Measurements from ENCODE around the gene FNBP1L.
"Not testable (repeated sequence)": the region's sequence is repeated elsewhere in the genome, so short reads cannot be mapped to it uniquely, and the experiment has no call there.

FNBP1L gene

DNA sequence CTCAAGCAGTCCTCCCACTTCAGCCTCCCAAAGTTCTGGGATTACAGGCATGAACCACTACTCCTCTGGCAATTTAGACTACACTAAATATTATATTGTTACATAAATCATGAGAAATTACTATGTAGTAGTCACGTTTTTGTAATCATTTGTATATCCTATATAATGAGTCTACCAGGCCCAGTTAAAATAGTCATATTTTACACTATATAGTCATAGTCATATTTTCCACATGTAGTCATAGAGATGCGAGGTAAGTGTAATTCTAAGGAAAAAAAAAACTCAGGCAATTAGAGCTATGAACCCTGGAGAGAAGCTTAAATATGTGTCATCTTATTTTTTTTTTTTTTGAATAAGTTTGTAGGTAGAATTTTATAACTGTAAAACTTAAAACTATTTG lies 90.0 kb downstream of the FNBP1L start:
- DNase-seq: no peak

DNA sequence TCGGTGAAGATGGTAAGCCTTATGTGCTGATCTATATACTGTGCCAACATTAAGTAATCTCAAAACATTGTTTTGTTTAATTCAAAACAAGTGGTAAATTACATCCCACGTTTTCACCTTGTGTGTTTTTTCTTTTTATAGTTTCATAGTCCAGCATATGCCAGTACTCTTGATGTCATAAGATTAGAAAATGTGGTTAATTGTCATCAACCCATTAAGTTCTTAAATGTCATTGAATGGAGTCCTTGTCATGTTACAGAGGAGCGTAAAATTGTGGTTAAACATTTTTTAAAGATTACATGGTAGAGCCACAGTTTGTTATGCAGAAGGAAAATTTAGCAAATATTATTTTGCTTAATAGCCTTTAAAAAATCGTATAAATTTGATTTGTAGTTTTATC lies 93.1 kb downstream of the FNBP1L start:
- no peak for DNase-seq

DNA sequence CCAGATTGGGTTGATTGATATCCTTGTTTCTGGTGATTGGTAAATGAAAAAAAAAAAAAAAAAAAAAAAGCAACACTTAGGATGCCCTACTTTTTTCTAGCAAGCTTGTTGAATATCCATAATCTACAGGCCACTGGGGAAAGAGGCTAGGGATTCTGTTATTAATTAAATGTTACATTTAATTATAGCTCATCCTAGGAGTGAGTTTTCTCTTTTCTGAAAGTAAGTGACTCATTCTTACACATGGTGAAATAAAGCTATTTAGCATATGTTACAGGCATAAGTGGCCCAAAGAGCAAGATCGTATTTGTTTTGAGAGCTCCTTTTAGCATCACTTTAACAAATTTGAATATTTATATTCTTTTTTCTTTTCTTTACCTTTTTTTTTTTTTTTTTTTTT lies 94.5 kb downstream of the FNBP1L start:
- DNase-seq: no peak

DNA sequence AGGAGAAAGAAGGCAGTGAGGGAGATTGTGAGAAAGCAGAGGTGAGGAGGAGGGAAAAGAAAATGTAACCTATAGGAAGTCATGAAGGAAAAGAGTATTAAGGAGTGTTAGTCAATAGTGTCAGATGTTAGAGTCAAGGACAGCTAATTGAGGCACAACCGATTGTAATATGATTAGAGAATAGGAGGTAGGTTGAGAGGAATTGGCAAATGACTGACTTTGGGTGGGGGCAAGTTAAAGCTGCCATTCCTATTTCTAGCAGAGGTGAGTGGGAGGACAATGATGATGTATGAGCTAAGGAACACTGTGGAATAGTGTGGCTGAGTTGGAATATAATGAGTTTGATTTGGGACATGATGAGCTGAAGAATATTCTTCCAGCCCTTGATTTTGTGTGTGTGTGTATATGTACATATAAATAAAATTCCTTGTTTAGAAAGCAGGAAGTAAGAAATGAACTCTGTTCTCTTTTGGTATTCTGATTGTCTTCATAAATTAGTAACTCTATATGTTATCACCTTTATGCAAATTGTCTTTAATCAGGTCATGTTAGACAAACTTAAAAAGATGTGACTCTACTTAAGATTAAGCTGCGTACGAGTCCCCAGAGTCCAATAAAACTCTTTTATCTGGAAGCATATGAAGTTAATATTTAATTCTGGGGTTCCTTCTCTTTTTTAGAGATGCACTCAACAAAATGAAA lies 98.4 kb downstream of the FNBP1L start:
- no peak for DNase-seq

DNA sequence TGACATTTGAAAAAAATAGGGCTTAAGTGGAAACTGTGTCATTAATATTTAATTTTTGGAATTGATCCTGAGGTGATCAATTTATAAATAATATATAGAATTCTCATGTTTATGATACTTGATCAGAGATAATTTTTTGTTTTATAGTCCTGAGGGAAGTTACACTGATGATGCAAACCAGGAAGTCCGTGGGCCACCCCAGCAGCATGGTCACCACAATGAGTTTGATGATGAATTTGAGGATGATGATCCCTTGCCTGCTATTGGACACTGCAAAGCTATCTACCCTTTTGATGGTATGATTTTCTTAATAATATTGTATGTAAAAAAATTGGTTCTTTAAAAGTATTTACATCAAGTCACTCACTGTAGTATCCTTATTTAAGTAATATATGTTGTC lies 101.2 kb downstream of the FNBP1L start:
- no peak for DNase-seq

DNA sequence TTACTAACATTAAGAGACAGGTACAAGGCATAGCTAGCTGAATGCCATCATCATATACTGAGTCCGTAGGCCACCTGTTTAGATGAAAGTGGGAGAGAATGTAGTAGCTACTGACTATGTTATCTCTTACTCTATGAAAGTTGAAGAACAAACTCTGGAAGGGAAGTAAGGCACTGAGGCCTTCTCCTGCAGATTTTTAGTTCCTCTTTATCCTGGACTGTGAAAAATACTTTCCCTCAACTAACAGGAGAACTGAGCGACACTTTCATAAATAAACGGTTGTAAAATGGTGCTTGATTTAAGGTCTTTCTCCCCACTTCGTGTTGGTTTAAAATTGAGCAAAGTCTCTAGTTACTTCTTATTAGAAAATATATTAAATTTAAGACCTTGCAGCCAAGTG lies 101.9 kb downstream of the FNBP1L start:
- no peak for DNase-seq

DNA sequence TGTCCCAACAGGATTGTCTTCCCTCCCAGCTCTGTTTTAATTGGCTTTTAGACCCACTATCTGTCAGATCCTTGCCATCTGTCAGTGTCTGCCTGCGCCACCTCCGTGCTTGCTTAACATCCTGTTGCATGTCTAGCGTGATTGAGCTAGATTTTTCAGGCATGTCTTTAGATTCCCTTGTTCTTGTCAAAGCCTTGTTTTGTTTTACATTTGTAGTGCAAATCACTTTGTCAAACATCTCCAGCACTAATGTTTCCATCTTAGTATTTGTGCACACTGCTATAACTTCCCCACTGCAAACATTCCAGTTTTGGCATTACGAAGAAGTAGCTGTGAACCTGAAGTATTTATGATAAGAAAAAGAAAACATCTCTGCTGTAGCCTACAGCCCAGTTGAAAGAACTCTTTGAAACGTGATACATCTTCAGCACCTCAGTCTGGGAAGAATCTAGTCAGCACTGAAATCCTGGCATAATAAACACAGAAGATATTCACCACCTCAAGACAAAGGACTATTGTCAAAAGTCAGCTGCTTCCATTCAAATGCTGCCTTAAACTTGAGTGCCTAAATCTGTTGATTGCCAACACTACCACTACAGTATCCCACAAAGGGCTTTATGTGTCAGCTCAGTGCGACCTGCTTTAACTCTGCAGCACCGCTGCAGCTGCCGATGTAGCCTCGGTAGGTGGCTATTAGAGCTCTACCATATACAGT lies 105.0 kb downstream of the FNBP1L start:
- no peak for DNase-seq

DNA sequence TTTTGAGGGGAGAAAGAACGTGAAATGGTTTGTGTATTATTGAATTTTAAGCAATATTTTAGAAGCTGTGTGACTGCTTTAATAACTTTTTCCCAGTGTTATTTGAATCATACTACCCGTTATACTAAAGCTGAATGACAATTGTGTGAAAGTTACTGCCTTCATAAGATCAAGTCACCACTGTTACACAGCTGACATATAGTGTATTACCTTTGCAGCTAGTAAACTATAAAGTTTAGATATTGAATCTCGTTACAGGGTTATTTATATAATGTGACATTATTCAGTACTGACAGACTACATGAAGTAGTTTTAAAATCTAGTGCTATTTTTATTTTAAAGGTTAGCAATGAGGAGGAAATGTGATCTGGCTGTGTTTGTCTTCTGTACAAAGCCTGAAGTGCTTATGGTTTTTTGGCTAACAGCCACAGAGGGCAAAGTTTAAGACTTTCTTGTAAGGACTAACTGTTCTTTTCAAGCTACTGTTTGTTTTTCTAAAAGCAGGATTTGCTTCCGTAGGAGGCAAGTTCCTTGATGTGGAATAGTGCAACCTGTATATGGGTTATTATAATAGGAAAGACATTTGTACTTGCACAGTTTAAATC lies 106.1 kb downstream of the FNBP1L start:
- DNase-seq: not testable (repeated sequence)

DNA sequence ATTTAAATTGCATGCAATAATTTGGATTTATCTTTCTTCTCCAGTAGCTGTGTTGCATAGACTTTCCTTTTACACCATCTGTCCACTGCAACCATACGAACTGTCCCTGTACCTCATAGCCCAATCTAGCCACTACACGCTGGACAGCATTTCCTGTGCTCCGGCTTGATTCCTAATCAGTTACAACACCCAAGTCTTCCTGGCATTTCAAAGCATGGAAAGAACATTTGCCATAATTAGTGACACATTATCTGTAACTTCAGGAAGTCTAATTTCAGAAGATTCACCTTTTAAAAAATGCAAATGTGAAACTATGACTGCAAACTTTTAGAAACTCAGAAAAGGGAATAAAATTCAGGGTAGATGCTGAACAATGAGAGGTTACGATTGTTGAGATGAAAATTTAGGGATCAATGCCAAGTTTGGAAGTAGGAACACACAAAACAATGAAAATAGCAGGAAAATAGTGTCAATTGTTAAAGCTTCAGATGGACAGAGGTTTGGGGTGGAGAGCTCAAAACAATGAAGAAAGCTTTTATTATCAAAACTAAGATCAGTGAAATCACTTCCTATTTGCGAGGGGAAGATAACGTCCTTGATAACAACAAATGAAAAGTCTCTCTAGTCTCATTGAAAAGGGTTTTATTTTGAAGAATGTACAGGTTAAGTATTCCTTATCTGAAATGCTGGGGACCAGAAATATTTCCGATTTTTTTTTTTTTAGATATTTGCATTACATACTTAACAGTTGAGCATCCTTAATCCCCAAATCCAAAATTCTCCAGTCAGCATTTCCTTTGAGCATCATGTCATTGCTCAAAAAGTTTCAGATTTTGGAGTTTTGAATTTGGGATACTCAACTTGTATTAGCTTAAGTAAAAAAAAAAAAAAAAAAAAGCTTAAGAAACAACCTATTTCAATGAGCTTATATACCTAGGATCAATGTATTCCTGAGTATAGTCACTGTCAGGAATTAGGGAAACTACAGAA lies 107.3 kb downstream of the FNBP1L start:
- DNase-seq: no peak

DNA sequence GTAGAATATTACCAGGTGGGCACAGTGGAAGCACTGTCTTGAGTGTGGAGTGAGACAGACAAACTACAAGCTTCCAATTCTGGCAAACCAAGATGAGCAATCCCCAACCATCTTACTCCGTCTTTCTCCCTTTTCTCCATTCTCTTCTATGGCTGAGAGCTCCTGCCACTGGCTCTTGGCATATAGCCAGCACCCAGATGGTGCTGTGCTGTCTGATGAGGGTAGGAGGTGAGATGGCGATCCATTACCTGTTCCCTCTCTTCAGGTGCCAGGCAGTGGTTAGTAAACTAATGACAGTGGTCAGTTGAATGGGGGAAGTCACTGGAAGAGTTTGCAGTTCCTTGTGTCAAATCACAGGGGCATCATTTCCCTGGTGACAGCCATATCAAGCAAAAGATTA lies 108.4 kb downstream of the FNBP1L start:
- DNase-seq: no peak

DNA sequence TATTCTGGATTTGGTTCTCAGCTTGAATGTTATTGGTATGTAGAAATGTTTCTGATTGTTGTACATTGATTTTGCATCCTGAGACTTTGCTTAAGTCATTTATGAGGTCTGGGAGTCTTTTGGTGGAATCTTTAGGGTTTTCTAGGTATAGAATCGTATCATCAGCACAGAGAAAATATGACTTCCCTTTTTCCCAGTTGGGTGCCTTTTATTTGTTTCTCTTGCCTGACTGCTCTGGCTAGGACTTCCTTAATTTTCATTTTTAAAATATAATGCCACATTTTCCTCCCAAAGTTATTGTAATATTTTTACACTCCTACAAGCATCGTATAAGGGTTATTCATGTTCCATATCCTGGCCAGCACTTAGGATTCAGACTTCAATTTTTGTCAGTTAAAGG lies 111.1 kb downstream of the FNBP1L start:
- DNase-seq: no peak

DNA sequence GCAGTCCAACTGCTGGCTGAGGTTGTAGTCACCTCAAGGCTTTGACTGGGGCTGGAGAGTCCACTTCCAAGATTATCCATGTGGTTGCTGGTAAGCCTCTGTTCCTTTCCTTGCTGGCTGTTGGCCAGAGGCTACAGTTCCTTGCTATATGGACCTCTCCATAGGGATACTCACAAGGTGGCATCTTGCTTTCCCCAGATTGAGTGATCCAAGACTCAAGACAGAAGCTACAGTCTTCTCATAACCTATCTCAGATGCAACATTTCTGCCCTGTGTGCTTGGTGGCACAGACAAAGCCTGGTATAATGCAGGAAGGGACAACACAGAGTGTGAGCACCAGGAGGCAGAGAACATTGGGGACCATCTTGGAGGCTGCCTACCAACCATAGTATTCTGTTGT lies 111.8 kb downstream of the FNBP1L start:
- DNase-seq: no peak

DNA sequence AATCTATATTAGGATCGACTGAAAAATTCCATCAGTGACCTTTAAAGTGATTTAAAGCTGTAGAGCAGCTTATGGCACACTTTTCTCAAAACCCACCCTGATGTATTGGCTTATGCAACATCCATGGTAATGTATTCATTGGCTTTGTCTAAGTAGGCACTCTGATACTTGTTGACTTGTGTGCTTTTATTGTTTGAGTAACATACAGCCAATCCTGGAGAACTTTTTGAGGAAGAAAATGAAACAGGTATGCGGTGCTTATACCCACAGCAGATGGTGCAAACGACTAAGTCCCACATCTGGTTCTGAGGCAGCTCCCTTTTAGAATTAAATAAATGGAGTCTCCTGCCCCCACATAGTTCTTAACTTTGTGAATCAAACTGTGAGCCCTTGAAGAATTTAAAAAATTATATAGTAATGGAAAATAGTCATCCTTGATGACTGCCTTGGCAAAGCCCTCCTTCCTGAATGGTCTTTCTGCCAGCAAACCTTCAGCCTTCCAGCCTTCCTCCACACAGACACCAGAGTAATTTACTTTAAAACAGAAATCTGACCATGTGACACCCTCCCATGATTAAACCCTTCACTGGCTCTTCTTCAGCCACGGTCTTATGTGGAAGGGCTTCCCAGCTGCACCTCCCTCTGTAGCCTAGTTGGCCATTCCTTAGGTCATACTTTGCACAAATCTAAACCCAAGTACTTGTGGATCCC lies 117.7 kb downstream of the FNBP1L start:
- peak; percentile 56 for DNase-seq

DNA sequence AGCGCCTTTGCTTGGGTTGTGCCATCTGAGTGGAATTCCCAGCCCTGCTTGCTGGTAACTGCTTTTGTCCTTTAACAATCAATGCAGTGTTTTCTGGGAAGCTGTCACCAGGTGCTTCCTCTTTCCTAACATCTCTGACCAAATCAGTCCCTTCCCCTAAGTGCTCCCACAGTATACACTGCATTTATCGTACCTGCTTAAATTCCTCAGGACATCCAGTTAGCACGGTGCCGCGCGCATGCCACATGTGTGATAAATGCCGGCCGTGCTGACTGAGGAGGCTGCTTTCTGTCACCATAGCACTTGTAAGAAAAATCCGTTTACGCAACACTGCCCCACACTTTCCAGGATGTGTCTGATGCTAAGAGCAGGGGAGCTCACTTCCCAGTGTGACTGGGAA lies 118.3 kb downstream of the FNBP1L start:
- DNase-seq: no peak

DNA sequence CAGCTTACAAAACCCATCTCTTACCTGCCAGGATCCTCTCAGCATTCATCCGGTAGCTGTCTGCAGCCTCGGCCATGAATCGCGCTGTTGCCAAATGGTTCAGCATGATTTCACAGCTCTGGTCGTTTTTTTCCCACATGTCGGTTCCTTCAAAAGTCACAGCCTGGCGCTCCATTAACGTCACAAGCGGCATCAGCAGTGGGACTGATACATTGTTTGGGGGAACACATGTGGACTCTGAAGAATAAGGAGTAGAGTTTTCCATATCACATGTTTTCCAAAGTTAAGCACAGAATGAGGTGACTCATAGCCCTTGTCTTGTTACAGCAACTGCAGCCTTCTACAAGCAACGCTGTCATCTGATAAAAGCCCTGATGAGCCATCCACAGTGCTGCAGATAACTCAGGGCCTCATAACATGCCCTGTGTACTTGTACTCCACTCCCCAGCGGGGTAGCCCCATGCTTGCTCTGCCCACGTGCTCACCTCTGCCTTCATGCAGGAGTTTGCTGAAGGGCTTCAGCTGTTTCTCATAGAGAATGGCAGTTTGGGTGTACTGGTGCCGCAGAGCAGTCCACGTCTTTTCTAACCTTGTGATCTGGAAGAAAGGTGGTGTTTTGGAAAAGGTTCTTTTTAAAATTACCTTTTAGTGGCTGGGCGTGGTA lies 119.5 kb downstream of the FNBP1L start:
- DNase-seq: no peak

DNA sequence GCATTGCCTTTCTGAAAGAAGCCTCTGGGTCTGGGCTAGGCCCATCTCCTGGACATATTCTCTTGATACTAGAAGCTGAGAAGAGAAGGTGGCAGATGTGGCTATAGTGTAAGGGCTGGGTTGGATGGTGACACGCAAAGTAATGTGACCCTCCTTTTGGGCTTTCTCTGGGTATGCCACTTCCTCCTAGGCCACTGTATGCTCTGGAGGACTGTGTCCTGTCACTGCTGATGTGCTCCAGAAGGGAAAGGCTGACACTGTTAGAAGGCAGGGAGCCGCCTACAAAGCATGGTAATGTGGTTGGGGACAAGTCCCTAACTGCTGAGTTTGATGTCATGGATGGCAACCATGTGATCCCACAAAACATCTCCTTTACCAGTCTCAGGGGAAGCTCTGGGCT lies 121.6 kb downstream of the FNBP1L start:
- no peak for DNase-seq

DNA sequence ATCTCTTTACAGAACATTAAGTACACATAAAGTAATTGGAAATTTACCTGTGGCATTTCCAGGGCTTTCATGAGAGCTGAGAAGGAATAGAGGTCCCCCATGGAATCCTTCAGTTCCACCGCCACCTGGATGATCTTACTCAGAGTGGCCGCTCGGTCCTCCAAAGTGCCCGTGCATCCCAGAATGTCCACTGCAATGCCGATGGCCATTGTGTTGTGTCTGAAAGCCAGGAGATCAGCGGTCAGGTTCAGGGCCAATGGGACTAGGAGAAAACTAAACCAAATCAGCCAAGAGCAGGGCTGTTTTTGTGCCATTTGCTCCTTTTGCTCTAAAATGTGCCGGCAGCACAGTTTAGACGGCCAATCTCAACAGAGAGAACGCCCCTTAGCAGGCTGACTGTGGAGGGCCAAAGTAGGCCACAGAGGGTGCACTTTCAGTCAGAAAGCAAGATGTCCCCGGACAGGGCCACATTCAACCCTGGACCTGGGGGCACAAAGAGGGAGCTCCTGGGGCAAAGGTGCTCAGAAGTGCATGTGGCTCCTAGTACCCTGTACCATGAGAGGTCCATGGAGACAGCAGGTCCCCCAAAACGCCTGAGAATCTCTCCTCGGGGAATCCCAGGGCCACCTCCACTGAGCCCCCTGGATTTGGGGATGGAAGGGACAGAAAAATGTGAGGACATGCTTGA lies 123.8 kb downstream of the FNBP1L start:
- no peak for DNase-seq

DNA sequence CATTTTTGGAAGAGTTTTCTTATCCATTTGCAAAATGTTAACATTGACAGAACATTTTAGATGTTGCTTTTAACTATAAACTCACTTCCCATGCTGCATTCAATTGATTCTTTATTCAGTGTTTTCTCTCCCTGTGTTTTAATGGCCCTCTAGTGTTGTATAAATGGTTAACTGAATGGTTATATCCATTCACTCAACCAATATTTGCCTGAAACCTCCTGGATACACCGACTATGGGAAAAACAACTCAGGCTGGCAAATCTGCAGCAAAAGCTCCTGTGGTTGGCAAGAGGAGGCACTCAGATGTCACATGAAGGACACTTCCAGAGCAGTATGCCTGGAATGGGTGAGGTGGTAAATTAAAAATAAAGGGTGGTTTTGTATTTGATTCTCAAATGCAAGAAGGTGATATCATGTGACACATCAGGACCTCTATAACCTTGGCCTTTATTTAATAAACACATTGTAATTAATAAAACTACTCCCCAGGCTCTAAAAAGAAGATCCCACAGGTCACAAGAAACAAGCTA lies 126.1 kb downstream of the FNBP1L start:
- no peak for DNase-seq

DNA sequence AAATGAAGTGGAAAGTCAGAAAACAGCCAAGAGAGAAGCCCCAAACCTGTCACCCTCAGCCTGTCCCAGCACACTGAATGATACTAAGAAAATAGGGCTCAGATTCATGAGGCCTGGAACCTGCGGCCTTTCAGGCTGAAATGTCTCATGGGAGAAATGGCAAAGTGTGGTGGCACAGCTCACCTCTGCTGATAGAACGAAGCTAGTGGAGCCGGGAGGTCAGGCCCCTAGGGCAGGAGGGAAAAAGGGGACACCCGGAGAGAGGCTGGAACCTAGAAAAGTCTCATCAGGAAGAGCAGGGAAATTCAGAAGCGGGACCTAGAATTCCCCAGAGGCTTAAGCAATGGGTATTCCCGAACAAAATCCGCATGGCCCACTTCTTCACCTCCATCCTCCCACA lies 126.6 kb downstream of the FNBP1L start:
- DNase-seq: no peak

DNA sequence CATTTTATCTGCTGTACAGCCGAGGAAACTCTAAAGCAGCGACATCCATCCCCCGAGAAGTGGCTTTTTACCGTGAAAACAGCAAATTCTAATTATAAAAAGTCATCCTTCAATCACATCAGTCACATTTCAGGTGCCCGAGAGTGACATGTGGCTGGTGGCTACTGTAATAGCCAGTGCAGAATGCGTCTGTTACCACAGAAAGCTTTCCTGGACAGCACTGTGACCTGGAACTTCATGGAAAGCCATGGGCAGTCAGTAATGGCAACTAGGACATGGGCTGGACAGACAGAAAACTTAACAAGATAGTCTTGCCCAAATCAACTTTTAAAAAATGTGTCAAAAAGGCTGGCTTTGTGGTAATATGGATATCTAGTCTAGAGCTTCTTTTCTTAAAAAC lies 127.1 kb downstream of the FNBP1L start:
- no peak for DNase-seq

All from femur (tissue), 1 donor.